M059J (cell line): ENCODE measurements around the gene CTNNBL1. TPM values are rescaled to one million over a fixed set of nuclear protein-coding genes. Genes with fewer than 3 reads are reported as not detected.
"Not testable (repeated sequence)": the region's sequence is repeated elsewhere in the genome, so short reads cannot be mapped to it uniquely, and the experiment has no call there.

Source experiments
- DNase-seq: peaks from one replicate; pipeline ENCODE4 v3.0.0-alpha.2; 2012; ENCODE audit warnings: low read depth
- total RNA-seq: library from RNA; depleted of rRNA; stranded (reverse); fragments of >200 nt; shearing (Covaris generic); gene quantifications from 2 replicates; pipeline ENCODE4 v1.2.3, GENCODE V29; 2014

Gene CTNNBL1
- total RNA-seq, 1 experiment from 2014 or later = 54.4 TPM

- DNase-seq = no peak
These were observed 158.8 kb downstream of the CTNNBL1 start for GRCh38 chr20:37852666-37853065.

- no peak for DNase-seq
These were observed 160.1 kb downstream of the CTNNBL1 start for GRCh38 chr20:37853823-37854375.

- DNase-seq = not testable (repeated sequence)
These were observed 162.2 kb downstream of the CTNNBL1 start for GRCh38 chr20:37856034-37856433.

GRCh38 chr20:37856932-37857660 is 163.3 kb downstream of the CTNNBL1 start:
- DNase-seq = peak; percentile 28

- no peak for DNase-seq
These were observed 165.8 kb downstream of the CTNNBL1 start for GRCh38 chr20:37859406-37860171.

DNA sequence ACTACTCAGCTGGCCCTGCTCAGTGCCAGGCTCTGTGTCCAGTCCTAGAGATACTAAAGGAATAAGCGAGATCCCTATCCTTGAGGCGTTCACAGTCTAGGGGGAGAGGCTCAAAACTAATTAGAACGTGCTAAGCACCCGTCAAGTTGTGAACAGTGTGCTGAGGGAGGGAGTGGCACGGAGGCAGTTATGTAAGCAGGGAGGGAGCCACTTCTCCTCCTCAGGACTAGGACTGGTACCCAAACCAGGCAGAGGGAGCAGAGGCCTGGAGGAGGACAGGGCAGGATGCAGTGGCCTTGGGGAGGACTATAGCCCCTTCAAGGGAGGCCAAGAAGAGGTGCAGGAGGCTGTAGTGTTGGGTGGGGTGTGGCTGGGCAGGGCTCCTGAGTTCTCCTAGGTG is 169.5 kb downstream of the CTNNBL1 start:
- DNase-seq = no peak

DNA sequence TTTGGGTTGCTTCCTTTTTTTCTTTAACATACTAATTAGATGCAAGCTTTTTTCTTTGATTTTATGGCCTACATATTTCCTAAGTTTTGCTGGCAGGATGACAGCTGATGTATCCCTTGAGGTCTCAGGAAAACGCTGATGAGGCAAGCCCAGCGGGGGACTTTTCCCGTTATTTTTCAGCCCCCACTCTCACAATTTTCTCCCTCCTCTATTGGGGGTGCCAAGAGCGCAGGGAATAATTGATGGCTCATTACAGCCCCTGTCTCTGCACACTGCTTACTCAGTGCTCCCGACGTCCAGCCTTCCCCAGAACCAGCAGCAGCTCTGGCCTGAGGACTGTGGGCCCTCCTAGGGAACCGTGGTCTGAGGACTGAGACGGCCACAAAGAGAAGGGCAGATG is 170.5 kb downstream of the CTNNBL1 start:
- DNase-seq = no peak

- DNase-seq = no peak
These were observed 172.2 kb downstream of the CTNNBL1 start for GRCh38 chr20:37866051-37866450.

DNA sequence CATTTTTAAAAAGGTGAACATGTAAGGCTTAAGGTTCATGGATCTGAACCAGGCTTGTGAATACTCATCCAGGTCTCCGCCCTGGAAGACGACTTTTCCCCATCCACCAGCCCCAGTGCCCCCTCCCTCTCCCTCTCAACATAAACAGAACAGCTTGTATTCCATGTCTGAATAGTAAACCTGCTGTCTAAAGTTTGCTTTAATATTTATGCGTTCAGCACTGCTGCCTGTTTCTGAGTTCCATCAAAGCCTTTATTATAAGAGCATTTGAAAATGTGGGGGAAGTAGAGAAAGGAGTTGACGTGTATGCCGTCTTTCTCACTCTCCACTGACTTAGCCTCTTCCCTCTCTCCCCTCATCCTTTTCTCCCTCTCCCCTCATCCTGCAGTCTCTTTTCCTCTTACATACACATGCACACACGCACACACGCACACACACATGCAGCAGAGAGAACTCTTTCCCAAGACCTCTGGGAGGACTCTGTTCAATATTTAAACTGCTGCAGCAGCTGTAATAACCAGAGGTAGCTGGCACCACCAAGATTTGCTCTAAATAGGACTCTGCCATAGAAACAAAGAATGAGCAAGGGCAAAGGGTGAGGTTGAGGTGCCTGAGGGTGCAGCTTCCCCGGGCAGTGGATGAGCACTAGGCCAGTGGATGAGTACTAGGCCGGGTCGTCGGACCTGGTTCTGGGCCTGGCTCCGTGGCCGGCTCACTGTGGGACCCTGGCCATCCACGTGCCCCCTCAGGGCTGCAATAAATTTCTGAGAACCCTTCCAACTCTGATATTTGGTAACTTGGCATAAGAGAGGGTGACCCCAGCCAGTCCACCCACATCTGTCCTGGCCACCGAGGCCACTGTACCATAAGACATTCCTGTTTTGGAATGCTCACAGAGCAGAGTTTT is 173.7 kb downstream of the CTNNBL1 start:
- no peak for DNase-seq

GRCh38 chr20:37868851-37869333 is 175.1 kb downstream of the CTNNBL1 start:
- DNase-seq = no peak

DNA sequence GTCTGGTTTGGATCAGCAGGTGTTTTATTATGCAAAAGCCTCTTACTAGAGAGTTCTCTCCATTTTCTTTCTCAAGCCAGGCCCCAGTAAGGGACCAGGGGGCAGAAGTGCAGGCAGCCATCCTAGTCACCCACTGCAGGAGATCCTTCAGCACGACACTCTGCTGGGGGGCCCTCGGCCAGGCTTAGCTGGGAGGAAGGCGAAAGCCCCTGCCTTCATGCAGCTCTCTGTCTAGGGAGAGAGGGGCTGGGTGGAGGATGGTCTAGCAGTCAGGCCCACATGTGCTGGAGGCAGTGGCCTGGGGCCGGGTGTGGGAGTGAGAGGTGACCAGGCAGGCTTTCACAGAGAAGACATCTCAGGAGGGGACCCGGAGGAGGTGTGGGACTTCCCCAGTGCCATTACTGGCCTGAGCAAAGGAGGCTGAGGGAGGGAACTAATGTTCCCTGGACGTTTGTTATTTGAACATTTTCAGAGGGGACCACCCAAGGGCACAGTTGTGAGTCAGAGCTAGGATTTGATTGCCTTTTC is 175.6 kb downstream of the CTNNBL1 start:
- no peak for DNase-seq

DNA sequence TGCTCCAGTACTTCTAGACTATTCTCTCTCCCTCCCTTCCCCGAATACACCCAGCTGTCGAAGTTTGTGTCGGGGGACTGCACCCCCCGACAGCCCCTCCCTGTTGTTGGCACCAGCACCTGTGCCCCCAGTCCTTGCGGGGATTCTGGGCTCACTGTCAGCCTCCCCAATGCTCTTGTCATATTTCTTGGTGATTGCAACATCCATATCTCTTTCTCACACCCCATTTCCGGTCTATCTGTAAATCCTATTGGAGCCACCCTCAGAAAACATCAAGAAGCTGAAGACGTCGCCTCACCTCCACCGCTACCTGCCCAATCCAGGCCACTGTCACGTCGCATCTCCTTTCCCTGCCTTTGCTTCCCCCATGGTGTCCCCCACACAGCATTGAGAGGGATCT is 176.5 kb downstream of the CTNNBL1 start:
- DNase-seq = no peak

DNA sequence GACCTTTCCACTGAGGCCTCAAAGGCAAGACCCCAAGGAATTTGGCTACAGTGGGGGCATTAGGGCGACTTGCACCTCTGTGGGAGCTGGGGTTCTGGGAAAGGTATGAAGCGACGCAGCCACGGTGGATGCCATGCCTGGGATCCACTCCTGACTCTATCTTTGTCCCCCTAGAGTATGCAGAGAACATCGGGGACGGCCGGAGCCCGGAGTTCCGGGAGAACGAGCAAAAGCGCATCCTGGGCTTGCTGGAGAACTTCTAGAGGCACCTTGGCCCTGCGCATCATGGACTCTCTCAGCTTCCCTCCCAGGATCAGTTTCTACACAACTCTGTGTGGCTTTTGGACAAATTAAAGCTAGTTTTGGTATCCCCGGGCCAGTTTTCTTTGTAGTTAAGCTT is 177.9 kb downstream of the CTNNBL1 start:
- DNase-seq = no peak

DNA sequence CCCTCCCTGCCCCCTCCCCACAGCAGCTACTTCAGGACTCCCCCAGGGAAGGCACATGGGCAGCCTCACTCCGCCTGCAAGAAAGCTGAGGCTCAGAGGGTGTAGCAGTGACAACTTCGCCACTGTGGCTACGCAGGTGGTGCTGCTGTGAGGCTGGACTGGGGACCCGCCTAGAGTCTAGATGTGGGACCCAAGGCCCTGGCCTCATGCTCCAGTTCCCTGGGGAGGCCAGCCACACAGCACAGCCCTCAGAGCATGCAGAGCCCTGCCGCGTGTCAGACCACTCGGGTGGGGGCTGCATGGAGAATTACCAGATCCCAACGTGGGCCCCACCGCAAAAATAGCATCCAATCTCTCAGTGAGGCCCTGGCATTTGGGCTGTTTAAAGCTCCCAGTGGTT is 178.3 kb downstream of the CTNNBL1 start:
- no peak for DNase-seq

DNA sequence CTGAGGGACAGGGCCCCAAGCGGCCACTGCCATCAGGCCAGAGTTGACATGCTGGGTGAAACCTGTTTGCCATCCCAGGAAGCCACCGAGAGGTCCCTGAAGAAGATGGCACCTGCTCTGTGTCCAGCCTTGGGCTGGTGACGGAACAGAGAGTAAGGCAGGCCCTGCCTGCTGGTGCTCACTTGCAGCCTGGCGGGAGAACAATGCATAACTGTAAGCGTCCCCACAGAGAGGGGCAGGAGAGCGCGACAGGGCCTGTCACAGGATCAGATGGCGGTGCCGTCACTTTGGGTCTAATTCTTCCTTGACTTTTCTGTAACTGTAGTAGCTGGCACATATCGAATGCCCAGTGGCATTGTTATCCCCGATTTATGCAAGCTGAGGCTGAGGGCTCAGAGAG is 180.1 kb downstream of the CTNNBL1 start:
- DNase-seq = no peak

- no peak for DNase-seq
These were observed 181.8 kb downstream of the CTNNBL1 start for GRCh38 chr20:37875460-37876175.

DNA sequence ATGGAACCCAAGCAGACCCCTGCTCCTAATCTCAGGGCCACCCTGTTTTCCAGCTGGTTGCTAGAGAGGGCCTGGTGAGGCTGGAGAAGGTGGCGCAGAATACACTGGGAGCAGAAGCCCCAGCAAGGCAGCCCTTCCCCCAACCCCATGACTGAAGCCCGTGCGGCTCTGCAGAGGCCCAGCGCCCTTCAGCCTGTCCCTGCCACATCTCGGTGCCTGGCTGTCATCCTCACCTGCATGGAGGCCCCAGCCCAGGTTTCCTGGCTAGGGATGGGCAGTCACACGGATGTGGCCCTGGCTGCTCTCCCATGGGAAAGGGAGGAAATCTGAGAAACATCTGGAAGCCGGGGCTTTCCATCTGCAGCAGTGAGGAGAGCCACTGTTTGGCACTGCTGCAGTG is 183.0 kb downstream of the CTNNBL1 start:
- no peak for DNase-seq

DNA sequence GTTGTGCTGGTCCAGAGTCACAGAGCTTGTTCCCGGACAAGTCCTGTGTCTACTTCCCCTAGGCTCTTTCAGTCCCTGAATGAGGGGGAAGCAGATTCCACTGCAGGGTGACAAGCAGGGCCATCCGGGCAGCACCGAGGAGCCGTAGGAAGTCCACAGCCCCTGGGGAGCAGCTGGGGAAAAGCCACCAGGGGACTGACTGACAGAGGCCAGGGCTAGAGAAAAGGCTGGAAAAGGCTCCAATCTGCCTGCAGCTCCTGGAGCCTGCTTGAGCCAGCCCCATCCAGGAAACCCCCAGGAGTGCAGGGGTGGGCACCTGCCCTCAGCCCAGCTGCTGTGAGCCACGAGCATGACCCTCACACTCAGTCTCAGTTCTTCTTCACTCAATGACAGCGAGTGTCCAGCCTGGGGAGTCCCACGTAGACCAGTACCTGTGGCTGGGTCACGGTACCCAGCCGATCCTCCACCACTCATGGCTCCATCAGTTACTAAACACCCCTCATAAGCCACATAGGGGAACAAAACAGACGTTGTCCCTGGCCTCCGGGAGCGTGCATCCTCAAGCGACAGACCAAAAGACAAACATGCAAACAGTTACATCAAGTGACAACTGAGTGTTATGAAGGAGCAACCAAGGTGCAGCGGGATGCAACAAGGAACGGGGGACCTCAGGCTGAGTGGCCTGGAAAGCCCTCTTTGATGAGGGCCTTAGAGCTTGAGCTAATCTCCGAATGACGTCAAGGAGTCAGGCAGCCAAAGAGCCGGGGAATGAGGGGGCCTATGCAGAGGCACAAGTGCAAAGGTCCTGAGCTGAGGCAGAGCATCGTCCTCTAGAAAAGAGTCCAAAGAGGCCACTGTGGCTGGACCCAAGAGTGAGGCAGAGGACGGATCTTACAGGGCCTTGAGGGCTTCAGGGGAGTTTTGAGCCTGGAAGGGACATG is 184.3 kb downstream of the CTNNBL1 start:
- no peak for DNase-seq

DNA sequence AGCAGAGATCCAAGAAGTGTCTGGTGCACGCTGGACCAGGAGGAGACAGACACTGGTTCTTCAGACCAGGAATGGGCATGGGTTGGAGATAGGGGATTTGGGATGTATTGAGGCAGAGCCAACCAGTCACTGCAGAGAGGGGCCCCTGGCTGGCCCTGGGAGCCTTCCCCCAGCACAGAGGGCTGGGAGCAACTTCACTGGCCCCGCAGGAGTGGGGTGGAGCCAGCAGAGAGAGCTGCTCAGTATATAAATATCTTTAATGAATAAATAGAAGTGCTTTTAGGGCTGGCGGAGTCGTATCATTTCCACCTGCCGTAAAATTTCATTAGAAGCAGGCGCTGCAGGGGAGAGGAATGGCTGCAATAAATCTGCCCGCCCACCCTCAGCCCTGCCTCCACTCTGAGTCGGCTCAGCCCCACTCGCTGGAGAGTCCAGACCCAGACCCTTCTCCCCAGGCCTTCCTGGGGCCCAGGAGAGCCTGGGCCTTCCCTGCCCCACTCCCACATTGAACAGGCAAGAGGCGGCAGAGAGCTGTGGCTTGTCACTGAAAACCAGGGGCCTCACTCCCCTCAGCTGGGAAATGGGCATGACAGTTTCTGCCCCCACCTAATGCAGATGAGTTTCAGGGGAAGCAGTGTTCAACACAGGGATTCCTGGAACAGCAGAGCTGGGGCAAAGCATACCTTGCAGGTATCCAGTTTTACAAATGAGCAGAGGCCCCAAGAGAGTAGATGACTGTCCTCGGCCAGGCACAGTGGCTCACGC is 185.2 kb downstream of the CTNNBL1 start:
- no peak for DNase-seq
